ENCODE results near the gene HIPK1.

DNA sequence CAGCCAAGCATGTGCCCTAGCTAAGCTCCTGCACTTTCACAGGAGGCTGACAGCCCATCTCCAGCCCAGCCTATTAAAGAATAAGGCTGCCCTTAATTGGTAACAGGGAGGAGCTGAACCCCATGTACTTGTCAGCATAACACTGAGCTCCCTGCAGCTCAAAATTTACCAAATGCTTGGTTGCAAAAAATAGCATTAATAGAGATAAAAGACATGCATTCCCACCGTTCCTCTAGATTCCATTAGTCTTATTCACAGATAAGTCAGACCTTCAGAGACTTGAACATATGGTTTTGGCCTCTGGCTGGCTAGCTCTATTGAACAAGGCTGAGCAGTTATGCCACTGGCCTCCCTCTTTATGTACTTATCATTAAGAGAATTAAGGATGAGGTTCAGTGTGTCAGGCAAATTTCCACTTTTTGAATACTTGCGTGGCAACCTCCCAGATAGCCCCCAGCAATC is 79.4 kb downstream of the HIPK1 start:
- TF ChIP-seq, protein P1, sequence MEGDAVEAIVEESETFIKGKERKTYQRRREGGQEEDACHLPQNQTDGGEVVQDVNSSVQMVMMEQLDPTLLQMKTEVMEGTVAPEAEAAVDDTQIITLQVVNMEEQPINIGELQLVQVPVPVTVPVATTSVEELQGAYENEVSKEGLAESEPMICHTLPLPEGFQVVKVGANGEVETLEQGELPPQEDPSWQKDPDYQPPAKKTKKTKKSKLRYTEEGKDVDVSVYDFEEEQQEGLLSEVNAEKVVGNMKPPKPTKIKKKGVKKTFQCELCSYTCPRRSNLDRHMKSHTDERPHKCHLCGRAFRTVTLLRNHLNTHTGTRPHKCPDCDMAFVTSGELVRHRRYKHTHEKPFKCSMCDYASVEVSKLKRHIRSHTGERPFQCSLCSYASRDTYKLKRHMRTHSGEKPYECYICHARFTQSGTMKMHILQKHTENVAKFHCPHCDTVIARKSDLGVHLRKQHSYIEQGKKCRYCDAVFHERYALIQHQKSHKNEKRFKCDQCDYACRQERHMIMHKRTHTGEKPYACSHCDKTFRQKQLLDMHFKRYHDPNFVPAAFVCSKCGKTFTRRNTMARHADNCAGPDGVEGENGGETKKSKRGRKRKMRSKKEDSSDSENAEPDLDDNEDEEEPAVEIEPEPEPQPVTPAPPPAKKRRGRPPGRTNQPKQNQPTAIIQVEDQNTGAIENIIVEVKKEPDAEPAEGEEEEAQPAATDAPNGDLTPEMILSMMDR (IDR thresholded peaks at IDR 0.05), result no peak
- TF ChIP-seq POLR2A (IDR thresholded peaks at IDR 0.05), result no peak
- no peak for TF ChIP-seq EP300 (IDR thresholded peaks at IDR 0.05)
